ENCODE measurements around the gene MAP2K7. TPM values are rescaled to one million over a fixed set of nuclear protein-coding genes. Genes with fewer than 3 reads are reported as not detected.

Gene MAP2K7
- total and polyA plus RNA-seq, 11 donors = 11.6 to 35.5 (median 23.5) TPM

DNA sequence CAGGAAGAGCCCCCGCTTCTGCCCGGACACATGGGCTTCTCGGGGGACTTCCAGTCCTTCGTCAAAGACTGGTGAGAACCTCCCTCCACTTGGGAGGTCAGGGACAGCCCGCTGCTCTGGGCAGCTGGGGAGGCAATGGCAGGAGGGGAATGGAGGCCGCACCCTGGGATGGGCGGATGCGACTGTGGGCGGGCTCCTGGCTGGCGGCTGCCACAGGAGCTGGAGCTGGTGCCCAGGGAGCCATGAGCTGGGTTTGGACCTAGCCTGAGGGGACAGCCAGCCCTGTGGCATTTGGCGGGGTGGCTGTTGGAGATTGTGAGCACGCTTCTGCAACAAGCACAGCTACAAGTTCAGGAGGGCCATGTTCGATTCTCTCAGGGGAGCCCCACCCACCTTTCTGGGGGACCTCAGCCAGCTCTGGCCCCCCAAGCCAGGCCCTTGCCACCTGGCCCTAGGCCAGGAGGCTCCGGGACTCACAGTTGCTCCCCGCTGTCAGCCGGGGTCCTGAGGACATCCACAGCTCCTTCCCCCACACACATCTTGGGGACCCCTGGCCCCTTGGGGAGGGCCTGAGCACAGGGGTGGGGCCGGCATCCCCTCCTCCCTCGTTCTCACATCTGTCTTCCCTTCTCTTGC, 7.9 kb downstream of the MAP2K7 start:
- 86 to 95% (median 91%) methylated on average over 10 to 18 of the region's 18 CpGs for WGBS, 4 donors
- no peak for ATAC-seq
- peaks cover 12 to 47% (median 32%) of the 10 kb centered on the region in 9 donors for H3K36me3 ChIP-seq

DNA sequence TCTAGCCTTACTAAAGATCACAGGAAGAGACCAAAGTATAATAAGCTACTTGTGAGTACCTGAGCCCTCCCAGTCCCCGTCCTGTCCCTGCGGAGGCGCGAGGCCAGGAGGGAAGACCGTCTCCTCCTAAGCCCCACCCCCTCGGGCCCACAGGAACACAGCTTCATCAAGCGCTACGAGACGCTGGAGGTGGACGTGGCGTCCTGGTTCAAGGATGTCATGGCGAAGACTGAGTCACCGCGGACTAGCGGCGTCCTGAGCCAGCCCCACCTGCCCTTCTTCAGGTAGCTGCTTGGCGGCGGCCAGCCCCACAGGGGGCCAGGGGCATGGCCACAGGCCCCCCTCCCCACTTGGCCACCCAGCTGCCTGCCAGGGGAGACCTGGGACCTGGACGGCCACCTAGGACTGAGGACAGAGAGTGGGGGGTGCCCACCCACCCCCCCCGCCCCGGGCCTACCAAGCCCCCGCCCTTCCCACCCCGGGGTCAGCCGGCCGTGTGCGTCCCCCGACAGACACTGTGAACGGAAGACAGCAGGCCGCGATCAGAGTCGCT, 8.5 kb downstream of the MAP2K7 start:
- intact Hi-C loops (cut with DNase I) = no loop called here
- Histone ChIP-seq H3K27ac (no peak overlapping the region), H3K36me3 (peaks cover 12 to 44% (median 32%) of the 10 kb centered on the region in 9 donors), H3K4me1 (peaks cover 0 to 47% (median 18%) of the 10 kb centered on the region in 12 donors), H3K27me3 (peaks cover 9 to 28% (median 21%) of the 10 kb centered on the region in 9 donors), H3K9me3 (no peaks in the 10 kb centered on the region), H3K4me3 (no peak overlapping the region)
- WGBS, 4 donors = 90 to 91% (median 91%) methylated on average over 18 to 31 of the region's 31 CpGs
- no peak for ATAC-seq
- DNase-seq = no peak
- TF ChIP-seq, protein P1, sequence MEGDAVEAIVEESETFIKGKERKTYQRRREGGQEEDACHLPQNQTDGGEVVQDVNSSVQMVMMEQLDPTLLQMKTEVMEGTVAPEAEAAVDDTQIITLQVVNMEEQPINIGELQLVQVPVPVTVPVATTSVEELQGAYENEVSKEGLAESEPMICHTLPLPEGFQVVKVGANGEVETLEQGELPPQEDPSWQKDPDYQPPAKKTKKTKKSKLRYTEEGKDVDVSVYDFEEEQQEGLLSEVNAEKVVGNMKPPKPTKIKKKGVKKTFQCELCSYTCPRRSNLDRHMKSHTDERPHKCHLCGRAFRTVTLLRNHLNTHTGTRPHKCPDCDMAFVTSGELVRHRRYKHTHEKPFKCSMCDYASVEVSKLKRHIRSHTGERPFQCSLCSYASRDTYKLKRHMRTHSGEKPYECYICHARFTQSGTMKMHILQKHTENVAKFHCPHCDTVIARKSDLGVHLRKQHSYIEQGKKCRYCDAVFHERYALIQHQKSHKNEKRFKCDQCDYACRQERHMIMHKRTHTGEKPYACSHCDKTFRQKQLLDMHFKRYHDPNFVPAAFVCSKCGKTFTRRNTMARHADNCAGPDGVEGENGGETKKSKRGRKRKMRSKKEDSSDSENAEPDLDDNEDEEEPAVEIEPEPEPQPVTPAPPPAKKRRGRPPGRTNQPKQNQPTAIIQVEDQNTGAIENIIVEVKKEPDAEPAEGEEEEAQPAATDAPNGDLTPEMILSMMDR (IDR thresholded peaks at IDR 0.05) = no peak
- TF ChIP-seq POLR2A (IDR thresholded peaks at IDR 0.05) = no peak

More for the DNA sequence above, 7.9 kb downstream of the MAP2K7 start:
- DNase-seq = peak in 1 of 5 donors; percentile 64
- no peak overlapping the region for H3K27ac ChIP-seq
- intact Hi-C loops (cut with DNase I) = no loop called here
- H3K9me3 ChIP-seq = no peaks in the 10 kb centered on the region
- H3K27me3 ChIP-seq = peaks cover 5 to 22% (median 15%) of the 10 kb centered on the region in 9 donors
- TF ChIP-seq, protein P1 (IDR thresholded peaks at IDR 0.05) = no peak
- TF ChIP-seq POLR2A (IDR thresholded peaks at IDR 0.05) = no peak
- H3K4me3 ChIP-seq = no peak overlapping the region
- peaks cover 0 to 47% (median 18%) of the 10 kb centered on the region in 12 donors for H3K4me1 ChIP-seq

DNA sequence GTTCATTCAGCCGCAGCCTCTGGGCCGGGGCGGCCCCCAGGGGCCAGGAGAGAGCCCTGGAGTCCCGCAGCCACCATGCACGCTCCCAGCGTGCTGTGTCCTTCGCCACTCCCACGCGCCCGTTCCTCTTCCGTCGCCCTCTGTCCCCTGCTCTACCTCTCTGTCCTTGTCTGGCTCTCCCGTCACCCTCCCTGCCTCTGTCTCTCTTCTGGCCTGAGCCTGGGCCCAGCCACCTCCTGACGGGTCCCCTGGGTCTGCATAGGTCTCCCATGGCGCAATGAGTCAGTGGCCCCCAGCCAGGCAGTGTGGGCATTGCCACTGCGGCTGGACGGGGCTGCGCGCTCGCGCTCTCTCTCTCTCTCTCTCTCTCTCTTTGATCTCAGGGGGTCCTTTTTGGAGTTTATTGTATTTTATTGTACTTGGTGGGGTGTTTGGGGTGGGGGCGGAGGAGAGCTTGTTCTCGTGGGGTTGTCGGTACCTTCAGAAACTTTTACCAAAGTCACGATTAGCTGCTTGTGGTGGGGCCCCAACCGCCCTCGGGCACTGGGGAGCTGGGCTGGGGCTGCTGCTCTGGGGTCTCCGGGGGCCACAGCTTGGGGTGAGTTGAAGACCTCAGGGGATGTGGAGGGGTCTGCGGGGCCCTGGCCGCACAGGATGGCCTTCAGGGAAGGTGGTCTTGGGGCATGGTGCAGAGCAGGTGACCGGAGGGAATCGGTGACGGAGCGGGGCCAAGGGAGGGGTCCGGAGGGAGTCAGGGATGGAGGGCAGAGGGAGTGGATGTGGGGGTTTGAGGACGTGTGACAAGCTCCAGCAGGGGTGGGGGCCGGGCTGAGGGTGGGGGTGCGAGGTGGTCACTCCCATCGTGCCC, 9.3 kb downstream of the MAP2K7 start:
- no peaks in the 10 kb centered on the region for H3K9me3 ChIP-seq
- peaks cover 12 to 44% (median 32%) of the 10 kb centered on the region in 9 donors for H3K36me3 ChIP-seq
- intact Hi-C loops (cut with DNase I) = no loop called here
- no peak overlapping the region for H3K27ac ChIP-seq
- ATAC-seq = no peak
- H3K4me3 ChIP-seq = no peak overlapping the region
- TF ChIP-seq POLR2A (IDR thresholded peaks at IDR 0.05) = no peak
- TF ChIP-seq, protein P1 (IDR thresholded peaks at IDR 0.05) = no peak
- H3K4me1 ChIP-seq = peaks cover 0 to 47% (median 20%) of the 10 kb centered on the region in 12 donors
- no peak for DNase-seq
- 91 to 95% (median 93%) methylated on average over 36 to 39 of the region's 39 CpGs for WGBS, 4 donors
- peaks cover 16 to 35% (median 28%) of the 10 kb centered on the region in 9 donors for H3K27me3 ChIP-seq

DNA sequence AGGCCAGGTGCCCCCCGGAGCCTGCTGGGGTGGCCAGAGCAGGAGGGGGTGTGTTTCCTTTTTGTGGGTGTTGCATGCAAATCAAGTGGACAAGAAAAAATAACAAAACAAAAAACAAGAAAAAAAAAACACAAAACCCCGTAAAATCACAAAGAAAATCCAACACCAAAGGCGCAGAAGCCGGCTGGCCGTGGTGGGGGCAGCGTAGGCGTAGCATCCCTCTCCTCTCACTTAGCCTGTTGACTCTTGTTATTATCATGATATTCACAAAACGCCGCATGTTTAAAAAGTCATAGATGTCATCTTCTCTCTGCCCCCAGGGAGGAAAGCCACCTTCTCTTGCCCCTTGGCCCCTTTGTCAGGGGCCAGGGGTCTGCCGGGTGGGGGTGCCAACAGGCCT, 10.0 kb downstream of the MAP2K7 start:
- ATAC-seq (no peak), DNase-seq (no peak)
- intact Hi-C loops (cut with DNase I) = no loop called here
- 85 to 90% (median 85%) methylated on average over 10 of the region's 10 CpGs for WGBS, 4 donors
- Histone ChIP-seq H3K36me3 (peaks cover 12 to 44% (median 32%) of the 10 kb centered on the region in 9 donors), H3K9me3 (no peaks in the 10 kb centered on the region), H3K27me3 (peaks cover 16 to 43% (median 33%) of the 10 kb centered on the region in 9 donors), H3K27ac (no peak overlapping the region), H3K4me1 (peaks cover 0 to 46% (median 20%) of the 10 kb centered on the region in 12 donors), H3K4me3 (no peak overlapping the region)
- TF ChIP-seq, protein P1 (IDR thresholded peaks at IDR 0.05) = no peak
- no peak for TF ChIP-seq POLR2A (IDR thresholded peaks at IDR 0.05)
